NCI-H82 treated with DMSO at 0.1 percent for 48 hours (cell line): ENCODE data around the gene CSNK1E.

Experiments used
- DNase-seq: peaks from one replicate; lab custom pipeline; 2025; ENCODE audit not compliant: unreplicated experiment; lab: John Stamatoyannopoulos, UW

CSNK1E gene

DNA sequence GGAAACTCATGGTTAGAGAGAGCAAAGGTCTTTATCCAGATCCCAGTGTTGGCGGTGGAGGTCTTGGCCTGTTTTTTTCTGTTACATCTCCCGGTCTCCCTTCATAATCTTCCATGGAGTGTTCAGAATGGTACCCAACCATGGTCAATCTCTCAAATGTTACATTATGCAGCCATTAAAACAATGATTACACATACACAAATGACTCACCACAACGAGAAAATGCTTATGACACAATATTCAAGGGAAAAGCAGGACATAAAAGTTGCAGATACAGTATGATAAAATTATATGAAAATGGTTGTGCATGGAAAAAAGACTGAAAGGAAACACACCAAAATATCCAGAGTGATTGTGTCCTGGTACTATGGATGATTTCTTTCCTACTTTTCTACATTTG, 17.8 kb upstream of the CSNK1E start:
- no peak for DNase-seq

DNA sequence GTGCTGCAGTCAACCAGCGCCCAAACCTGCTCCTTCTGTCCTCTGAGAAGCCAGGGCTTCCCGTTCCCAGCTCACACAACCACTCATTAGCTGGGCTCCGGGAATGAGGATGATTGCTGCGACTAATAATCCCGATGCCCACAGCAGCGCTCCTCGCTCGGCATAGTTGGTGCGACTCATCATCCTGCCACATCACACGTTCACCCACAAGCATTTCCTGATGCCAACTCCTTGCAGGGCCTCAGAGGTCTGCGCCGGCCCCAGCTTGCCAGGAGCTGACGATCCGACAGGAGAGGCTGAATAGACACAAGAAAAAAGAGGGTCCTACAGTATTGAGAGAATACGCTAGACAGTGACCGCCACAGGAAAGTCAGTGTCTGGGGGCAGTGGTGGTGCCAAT, 10.6 kb upstream of the CSNK1E start:
- DNase-seq = no peak

DNA sequence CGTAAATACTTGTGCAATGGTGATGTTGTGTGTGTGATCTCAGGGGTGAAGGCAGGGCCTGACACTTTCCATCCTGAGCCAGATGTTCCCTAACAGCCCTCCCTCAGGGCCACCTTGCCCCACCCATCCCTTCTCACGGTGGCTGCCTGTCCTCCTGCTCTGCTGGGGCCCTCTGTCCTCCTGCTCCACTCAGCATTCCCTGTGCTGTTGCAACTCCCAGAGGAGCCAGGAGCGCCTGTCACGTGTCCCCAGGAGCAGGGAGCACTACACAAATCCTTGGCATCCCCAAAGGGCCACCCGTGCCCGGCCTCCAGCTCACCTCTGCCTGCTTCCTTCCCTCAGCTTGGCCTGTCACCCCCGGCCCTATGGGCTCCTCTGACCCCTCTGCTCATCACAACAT, 10.2 kb upstream of the CSNK1E start:
- no peak for DNase-seq

DNA sequence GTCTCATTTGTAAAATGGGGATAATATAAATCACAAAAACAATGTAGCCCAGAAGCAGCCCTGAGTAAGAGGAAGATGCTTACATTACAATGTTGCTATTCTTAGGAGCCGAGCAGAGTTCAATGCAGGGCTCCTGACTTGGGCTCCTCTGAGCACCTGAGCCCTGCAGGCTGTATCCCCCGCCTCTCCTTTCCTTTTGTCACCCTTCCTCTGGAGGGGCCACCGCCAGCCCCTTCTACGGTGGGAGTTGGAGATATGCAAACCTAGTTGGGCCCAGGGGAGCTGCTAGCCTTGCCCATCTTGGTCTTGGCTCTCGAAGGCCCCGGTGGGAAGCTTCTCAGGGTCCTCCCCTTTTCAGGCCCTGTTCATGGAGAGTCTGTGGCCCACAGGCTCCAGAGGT, 8.4 kb upstream of the CSNK1E start:
- no peak for DNase-seq

DNA sequence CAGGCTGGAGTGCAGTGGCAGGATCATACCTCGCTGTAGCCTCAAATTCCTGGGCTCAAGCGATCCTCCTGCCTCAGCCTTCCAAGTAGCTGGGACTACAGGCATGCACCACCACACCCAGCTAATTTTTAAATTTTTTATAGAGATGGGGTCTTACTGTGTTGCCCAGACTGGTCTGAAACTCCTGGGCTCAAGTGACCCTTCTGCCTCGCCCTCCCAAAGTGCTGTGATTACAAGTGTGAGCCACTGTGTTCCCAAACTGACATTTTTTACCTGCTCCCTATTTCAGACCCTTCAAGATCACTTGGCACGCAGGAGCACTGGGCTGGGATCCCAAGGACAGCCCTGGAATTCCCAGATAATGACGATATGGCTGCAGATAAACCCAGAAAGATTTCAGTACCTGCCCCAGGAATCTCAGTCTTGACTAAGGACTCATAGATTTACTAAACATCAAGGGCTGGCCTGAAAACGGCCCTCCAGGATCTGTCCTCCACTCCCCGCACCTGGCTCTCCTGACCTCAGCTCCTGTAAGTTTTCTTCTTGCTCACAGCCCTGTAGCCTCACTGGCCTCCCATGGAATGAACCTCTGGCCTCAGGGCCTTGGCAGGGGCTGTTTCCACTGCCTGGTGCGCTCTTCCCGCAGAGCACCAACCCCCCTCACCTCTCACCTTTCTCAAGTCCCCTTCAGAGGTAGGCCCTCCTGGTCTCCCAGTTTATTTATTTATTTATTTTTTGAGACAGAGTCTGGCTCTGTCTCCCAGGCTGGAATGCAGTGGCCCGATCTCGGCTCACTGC, 3.6 kb upstream of the CSNK1E start:
- no peak for DNase-seq

DNA sequence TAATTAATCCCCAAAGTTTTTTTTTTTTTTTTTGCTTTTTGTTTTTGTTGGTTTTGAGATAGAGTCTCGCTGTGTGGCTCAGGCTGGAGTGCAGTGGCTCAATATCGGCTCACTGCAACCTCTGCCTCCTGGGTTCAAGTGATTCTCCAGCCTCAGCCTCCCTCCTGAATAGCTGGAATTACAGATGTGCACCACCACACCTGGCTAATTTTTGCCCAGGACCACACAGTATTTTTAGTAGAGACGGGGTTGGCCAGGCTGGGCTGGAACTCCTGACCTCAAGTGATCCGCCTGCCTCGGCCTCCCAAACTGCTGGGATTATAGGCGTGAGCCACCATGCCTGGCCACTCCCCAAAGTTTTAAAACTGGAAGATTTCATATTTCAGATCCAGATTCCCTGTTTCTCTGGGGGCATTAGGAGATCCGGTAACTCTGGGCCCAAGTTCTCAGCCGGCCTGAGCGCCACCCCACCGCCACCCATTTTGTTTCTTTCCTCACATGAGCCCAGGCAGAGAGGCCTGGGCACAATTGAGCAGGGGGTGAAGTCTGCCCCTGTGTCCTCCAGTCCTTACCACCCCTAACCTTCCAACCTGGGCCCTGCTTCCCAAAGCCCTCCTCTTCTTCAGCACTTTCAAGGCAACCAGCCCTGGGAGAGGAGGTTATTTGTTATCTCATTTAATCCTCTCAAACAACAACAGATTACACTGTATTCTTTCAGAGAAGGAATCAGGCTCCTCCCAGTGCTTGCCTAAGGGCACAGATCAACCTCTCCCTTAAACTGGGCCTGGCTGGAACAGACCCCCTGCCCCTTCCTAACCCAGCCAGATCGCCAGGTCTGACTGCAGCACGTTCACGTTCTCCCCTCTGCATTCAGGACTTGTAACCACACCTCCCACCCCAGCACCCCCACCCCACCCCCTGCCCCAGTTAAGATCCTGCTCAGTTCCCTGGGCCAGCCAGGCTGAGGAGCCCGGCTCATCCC, 1.9 kb upstream of the CSNK1E start:
- no peak for DNase-seq

DNA sequence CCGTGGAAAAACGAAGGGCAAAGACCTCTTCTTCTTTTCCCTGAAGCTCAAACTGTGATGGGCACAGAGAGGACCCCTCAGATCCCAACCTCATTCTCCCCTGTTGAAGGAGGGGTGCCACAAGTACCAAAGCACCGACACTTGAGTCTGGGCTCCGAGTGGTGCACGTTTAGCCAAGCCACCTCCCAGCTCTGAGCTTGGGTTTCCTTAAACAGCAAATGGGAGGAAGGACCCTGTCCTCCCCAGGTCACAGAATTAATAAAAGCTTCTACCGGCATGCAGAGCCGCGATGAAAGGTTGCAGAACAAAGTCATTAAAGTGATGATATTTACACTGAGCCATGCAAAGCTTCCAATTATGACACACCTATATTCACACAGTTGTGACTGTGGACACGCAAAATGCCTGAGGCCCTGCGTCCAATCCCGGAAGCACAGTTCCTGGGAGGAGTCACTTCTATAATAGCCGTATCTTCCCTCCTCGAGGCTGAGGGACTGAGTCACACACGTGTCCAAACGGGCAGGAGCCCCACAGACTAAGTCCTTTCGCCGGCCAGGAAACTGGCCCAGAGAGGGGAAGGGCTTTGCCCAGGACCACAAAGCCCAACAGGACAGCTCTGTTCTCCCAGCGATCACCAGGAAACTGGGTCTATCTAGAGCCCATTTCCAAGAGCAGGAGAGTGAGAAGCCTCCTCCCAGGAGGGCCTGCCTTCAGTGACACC, 922 bp upstream of the CSNK1E start:
- no peak for DNase-seq

DNA sequence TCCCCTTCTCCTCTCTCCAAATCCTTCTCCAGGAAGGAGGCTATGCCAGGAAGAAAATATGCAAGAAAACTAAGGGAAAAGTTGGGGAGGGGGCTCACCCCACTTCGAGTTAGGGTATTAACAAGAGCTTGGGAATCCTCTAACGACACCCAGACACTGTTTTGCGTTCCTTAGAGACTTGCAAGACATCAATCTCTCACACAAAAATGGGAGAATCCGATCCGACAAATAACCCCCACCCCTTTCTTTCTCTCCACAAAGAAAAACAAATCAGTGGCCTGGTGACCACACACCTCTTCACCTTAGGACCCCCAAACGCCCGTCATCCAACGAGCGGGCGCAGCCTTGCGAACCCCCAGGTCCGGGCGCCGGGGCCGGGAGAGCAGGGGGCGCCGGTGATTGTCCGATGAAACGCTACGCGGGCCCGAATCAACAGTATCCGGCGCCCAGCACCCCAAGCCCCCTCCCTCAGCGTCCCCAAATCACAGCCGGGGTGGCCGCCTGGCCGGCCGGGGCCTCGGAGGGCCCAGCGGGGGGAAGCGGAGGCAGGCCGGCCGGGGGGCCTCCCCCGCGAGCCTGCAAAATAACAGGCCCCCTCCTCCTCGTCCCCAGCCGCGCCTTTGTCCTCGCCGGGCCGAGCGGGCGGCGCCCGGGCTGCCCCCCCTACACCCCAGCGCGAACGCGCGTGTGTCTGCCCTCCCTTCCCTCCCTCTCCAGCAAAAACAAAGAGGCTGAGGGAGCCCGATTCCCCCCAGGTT, 690 bp downstream of the CSNK1E start:
- DNase-seq = no peak

DNA sequence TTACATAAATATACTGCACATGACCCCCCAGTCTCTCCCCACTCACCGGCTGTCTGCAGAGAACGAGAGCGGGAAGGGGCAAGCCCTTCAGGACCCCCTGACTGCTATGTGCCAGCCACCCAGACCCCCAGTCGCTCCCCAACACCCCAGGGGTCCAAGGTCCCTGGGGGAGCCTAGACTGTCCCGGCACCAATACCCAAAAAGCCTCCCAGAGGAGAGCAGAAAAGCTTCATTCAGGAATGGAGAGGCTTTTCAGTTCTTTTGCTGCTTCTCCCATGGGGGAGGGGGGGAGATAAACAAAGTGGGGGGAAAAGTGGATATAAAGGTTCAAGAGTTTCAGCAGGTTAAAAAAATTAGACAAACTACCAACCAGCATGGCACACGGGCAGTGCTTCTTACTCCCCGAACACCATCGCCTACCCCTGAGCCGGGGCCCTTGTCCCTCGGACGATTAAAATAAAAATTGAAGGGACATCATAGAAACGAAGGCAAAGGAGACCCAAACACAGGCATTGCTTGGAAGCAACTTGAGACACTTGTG, 1.3 kb downstream of the CSNK1E start:
- no peak for DNase-seq

DNA sequence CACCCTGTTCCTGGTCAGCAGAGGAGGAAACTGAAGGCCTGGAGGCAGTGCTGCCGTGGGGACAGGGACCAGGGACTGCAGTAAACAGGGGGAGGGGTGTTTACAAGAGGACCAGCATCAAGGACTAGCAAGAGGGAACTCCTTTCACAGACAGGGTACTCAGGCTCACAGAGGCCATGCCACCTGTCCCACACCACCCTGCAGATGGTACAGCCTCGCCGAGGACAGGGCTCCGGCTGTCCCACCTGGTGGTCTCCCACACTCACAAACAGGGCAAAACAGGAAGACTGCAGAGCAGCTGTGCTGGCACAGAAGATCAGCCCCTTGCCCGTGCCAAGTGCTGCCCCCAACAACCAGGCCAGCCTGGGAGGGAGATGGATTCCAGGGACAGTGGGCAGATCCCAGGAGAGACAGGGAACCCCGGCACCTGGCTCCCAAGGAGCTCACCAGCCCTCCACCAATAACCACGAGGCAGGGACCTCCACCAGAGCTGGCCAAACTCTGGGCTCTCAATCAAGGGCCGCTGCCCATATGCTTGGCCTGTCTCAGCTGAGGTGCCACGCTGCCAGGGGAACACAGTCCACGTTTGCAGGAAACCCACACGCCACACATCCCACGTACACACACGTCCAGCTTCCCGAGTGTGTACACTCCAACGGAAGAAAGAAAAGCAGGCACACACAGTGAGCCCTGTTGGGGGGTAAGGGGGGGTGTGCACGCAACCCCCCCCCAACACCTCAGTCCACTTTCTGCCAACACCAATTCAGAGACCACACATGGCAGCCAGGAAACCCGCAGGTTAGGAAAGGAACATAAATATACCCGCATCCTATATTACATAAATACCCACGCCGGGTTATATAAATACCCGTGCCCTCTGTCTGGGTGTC, 2.1 kb downstream of the CSNK1E start:
- DNase-seq = no peak

DNA sequence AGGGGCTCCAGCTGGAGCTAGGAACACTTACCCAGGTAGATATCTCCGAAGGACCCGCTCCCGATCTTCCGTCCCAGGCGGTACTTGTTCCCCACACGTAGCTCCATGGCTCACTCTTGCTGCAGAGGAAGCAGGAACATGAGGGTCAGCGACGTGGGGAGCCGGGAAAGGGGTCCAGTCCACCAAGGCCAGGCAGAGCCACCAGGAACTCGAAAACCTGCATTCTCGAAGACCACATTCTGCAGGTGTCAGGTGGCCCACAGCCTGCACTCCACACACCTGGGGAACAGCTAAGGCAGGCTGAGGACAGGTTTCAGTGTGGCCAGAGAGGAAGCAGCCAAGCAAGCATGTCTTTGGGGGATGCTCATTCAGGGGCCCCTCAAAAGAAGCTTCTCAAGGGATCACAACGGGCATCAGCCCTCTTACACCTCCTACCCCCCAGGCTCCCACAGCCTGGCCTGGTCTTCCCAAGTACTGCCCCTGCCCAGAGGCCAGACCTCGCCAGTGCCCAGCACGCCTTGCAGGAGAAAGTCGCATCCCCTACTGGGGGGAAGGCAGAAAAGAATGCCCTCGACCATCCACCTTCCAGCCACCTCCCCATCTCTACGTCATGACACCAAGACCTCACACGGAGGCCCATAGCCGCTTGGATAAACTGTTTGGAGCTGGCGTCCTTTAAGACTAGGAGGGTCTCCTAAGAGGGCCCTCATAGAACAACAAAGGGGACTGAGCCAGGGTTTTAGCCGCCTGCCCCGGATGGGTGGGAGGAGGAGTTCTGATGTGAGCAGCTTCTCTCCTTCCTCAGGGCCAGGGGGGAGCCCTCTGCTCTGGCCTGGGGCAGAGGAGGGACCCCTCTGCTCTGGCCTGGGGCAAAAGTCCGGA, 2.9 kb downstream of the CSNK1E start:
- no peak for DNase-seq

DNA sequence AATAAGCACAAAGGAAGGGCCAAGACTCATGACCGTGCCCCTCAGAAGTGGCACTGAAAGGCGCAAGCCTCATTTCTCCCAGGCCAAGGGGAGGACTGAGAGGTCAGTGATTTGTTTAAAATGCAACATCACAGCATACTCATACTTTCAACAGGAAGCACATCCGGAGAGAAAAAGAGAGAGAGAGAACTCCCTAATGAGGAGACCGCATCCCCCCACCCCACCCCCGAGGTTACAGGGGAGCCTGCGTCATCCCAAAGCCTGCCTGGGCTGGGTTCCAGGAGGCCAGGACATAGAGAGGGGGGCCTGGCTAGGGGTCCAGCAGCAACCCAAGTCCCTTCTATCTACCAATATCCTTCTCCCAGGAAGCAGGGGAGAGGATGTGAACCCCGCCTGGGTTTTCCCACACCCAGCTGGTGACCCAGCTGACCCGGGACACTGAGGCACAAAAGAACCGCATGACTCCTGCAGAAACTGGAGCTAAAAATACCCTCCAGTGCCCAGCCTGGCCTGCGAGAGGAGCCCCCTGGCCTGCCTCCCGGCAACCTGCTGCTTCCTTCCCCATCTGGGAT, 3.8 kb downstream of the CSNK1E start:
- DNase-seq = no peak

DNA sequence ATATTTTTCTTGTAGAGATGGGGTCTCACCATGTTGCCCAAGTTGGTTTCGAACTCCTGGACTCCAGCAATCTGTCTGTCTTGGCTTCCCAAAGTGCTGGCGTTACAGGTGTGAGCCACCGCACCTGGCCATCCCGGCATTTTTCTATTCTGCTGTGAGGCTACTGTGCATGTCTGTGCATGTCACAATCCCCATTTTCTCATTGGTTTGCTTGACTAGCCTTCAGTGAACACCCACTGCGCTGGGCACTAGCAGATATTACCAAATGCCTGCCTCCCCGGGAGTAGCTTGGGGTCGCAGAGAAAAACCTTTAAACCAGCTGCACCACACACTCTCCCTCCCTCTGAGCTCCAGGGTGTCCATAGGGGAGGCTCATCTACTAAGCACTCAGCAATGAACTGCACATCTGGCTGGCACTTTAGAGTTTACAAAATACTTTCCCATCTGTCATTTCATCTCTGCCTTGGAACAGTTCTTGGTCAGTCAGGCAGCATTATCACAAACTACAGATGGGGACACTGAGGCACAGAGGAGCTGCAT, 4.9 kb downstream of the CSNK1E start:
- DNase-seq = no peak

DNA sequence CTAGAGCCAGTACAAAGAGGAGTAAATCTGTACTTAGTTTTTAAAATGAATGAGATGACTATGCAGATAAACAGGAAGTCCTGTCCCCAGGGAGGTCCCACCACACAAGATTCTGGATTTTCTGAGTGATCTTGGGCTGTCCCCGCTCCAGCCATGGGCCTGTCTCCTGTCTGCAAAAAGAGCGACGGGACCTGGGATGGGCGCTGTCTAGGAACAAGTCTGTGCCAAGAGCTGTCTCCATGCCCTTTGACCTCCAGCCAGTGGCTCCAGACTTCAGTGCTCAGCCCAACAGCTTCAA, 6.0 kb downstream of the CSNK1E start:
- no peak for DNase-seq

DNA sequence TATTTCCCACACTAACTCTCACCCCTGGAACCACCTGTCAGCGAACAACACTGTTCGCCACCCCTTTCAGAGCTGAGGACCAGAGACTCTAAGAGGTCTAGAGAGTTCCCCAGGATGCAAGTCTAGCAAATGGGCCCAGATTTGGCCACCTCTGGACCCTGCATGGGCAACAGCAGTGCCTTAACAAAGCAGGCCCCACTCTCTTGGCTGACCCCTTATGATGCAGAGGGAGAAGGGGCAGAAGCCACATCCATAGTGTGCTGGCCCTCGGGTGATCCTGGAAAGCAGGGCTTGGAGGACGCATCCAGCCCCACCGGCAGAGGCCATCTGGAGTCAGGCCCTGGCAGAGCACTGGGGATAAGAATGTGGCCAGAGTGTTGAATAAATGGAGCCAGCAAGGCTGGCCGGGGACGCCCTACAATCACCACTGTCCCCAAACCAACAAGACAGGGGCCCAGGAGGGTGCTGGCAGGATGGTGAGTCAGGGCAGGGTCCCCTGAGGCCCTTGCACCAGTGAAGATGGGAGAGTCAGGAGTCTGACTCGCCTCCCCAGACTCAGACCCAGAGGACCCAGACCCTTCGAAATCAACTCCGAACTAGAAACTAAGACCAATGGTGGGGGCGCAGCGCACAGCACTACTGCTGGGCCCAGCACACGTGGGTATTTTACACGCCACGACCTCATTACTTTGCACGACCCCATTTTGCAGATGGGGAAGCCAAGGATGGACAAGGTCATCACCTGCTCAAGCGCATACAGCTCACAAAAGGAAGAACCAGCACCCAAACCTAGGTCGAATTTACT, 6.5 kb downstream of the CSNK1E start:
- DNase-seq = no peak

DNA sequence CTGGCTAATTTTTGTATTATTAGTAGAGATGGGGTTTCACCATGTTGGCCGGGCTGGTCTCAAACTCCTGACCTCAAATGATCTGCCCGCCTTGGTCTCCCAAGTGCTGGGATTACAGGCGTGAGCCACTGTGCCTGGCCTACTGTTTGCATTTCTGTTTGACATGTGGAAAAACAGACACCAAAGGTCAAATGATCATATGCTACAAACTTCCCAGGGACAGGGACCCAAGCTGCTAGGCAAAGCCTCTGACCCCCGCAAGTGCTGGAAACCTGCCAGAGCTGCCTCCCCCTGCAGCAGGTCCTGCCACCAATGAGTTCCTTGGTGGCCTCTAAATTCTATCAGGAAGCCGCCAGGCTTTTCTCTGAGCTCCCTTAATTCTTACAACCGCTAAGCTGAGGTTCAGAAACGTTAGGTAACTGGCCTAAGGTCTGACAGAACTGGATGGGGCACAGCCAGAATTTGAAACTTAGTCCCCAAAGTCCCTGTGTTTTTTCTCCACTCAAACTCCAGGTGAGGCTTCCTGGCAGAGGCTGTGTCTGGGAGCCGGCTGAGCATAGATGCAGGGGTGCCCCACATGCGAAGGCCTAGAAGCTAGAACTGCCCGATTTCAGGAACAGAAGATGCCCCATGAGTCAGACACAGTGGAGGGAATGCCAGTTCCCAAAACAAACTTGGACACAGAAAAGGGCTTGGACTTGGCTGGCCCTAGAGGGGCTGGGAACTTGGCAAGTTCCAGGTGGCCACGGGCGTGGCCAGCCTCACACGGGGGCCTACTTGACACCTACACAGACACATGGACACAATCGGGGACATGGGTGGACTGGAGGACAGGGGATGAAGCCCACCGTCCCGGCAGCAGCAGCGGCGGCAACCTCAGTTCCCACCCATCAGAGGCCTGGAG, 7.4 kb downstream of the CSNK1E start:
- DNase-seq = no peak
